Smooth muscle cell (in vitro differentiated cells): Measurements from ENCODE around the gene SELL. TPM values are rescaled to one million over a fixed set of nuclear protein-coding genes. Genes with fewer than 3 reads are reported as not detected.
"Not testable (repeated sequence)": the region's sequence is repeated elsewhere in the genome, so short reads cannot be mapped to it uniquely, and the experiment has no call there.

Experiments
- DNase-seq: peaks from one replicate; lab custom pipeline; 2025; ENCODE audit not compliant: unreplicated experiment; lab: John Stamatoyannopoulos, UW
- H2AFZ ChIP-seq: fragments of 200-600 bp; sonication (generic); 2 replicates; pipeline ENCODE4 v1.6.0; 2016; ENCODE audit warnings: antibody characterized with exemption, low read depth, mild to moderate bottlenecking
- H3F3A ChIP-seq: fragments of 200-600 bp; sonication (generic); 2 replicates; pipeline ENCODE4 v1.6.0; 2017; ENCODE audit warnings: antibody characterized with exemption, low read depth
- H3K27ac ChIP-seq: fragments of 200-600 bp; sonication (generic); 2 replicates; pipeline ENCODE4 v1.5.1; 2016; ENCODE audit warnings: low read depth, mild to moderate bottlenecking
- H3K27me3 ChIP-seq: fragments of 200-600 bp; sonication (generic); 2 replicates; pipeline ENCODE4 v1.6.1; 2016; ENCODE audit warnings: low read depth, mild to moderate bottlenecking
- H3K36me3 ChIP-seq: fragments of 200-600 bp; sonication (generic); 2 replicates; pipeline ENCODE4 v1.5.1; 2016; ENCODE audit warnings: low read depth
- H3K4me1 ChIP-seq: fragments of 200-600 bp; sonication (generic); 2 replicates; pipeline ENCODE4 v1.5.1; 2016; ENCODE audit warnings: low read depth
- H3K4me2 ChIP-seq: fragments of 200-600 bp; sonication (generic); 2 replicates; pipeline ENCODE4 v1.6.0; 2016; ENCODE audit warnings: mild to moderate bottlenecking
- H3K4me3 ChIP-seq: fragments of 200-600 bp; sonication (generic); 2 replicates; pipeline ENCODE4 v1.5.1; 2016; ENCODE audit warnings: mild to moderate bottlenecking
- H3K79me2 ChIP-seq: fragments of 200-600 bp; sonication (generic); 2 replicates; pipeline ENCODE4 v1.6.0; 2016; ENCODE audit warnings: low read depth, mild to moderate bottlenecking
- H3K9ac ChIP-seq: fragments of 200-600 bp; sonication (generic); 2 replicates; pipeline ENCODE4 v1.6.0; 2016; ENCODE audit warnings: low read depth
- H3K9me3 ChIP-seq: fragments of 200-600 bp; sonication (generic); replicated peaks from 2 replicates; pipeline ENCODE4 v1.5.1; 2016; ENCODE audit warnings: low read depth
- H4K20me1 ChIP-seq: fragments of 200-600 bp; sonication (generic); 2 replicates; pipeline ENCODE4 v1.6.0; 2016; ENCODE audit warnings: low read depth
- WGBS: methylation state at CpG from one replicate; pipeline ENCODE4 v1.1.7; 2016; ENCODE audit warnings: low lambda C conversion rate; 5-methylcytosine and 5-hydroxymethylcytosine counted together
- polyA plus RNA-seq: library from polyadenylated mRNA; unstranded; fragments of >200 nt; fragmentation: Nextera tagmentation; extraction: Ambion mirVana; gene quantifications from 2 replicates; pipeline ENCODE4 v1.2.1, GENCODE V29; 2016
- total RNA-seq: library from RNA; depleted of rRNA; stranded (reverse); fragments of >200 nt; gene quantifications from 2 replicates; pipeline ENCODE4 v1.2.3, GENCODE V29; 2014
- TF ChIP-seq, protein P1 (sequence below): fragments of 200-600 bp; sonication (generic); IDR thresholded peaks from 2 replicates; pipeline ENCODE4 v1.5.1; 2017; ENCODE audit warnings: borderline replicate concordance, mild to moderate bottlenecking, antibody characterized with exemption; ENCODE audit not compliant: insufficient read depth, poor library complexity, severe bottlenecking

The SELL gene
- total and polyA plus RNA-seq, 2 experiments from 2014 or later = 0.41 to 1.4 TPM

DNA sequence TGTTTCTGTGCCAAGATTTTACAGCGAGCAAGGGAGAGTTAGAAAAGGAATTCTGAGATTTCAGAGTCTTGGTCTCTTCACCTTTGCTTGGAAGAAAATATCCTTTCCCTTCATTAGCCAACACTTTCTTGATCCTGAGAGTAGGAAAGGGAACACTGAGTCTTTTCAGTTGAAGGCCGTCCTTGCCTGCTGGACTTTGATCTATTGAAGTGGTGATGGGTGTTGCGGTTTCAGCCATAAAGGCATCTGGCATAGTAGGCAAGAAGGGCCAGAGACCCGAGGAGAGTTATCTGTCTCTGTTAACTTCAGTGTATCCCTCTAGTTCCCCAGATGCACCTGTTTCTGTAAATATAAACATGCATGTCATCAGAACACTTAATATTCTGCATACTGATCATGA is 12.7 kb upstream of the SELL start:
- Histone ChIP-seq H3K79me2 (no peaks in the 10 kb centered on the region), H3K27ac (no peak overlapping the region), H3K36me3 (no peaks in the 10 kb centered on the region), H3K9me3 (no peaks in the 10 kb centered on the region), H3K4me3 (no peak overlapping the region), H2AFZ (no peak overlapping the region), H3K4me2 (no peak overlapping the region), H3K27me3 (no peaks in the 10 kb centered on the region), H3K4me1 (no peaks in the 10 kb centered on the region), H3K9ac (no peak overlapping the region), H3F3A (no peaks in the 10 kb centered on the region), H4K20me1 (no peaks in the 10 kb centered on the region)
- DNase-seq = no peak
- WGBS = 57% methylated on average over 4 of the region's 4 CpGs
- TF ChIP-seq, protein P1, sequence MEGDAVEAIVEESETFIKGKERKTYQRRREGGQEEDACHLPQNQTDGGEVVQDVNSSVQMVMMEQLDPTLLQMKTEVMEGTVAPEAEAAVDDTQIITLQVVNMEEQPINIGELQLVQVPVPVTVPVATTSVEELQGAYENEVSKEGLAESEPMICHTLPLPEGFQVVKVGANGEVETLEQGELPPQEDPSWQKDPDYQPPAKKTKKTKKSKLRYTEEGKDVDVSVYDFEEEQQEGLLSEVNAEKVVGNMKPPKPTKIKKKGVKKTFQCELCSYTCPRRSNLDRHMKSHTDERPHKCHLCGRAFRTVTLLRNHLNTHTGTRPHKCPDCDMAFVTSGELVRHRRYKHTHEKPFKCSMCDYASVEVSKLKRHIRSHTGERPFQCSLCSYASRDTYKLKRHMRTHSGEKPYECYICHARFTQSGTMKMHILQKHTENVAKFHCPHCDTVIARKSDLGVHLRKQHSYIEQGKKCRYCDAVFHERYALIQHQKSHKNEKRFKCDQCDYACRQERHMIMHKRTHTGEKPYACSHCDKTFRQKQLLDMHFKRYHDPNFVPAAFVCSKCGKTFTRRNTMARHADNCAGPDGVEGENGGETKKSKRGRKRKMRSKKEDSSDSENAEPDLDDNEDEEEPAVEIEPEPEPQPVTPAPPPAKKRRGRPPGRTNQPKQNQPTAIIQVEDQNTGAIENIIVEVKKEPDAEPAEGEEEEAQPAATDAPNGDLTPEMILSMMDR = no peak

DNA sequence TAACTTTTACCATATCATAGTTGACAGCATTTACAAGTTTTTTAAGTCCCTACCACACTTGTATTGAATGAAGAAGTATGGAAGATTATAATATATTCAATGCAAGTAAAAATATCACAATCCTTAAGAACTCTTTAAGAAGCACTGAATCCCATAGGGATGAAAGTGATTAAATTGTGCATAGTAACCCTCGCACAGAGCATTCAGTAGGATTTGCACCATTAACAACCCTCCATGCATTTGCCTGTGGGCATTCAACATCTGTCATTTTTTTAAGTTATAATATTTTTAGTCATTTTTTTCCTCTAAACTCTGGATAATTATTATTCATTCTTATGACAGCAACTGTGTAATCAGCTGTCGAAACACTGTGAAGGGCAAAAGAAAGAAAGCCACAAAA is 12.3 kb upstream of the SELL start:
- WGBS = 62% methylated on average over 2 of the region's 2 CpGs
- Histone ChIP-seq H3K4me2 (no peak overlapping the region), H3K4me1 (no peaks in the 10 kb centered on the region), H2AFZ (peak overlapping the region; percentile 52), H3K27ac (no peak overlapping the region), H3K4me3 (no peak overlapping the region), H3K27me3 (no peaks in the 10 kb centered on the region), H4K20me1 (no peaks in the 10 kb centered on the region), H3F3A (no peaks in the 10 kb centered on the region), H3K36me3 (no peaks in the 10 kb centered on the region), H3K9ac (no peak overlapping the region), H3K79me2 (no peaks in the 10 kb centered on the region), H3K9me3 (no peaks in the 10 kb centered on the region)
- TF ChIP-seq, protein P1 = no peak
- DNase-seq = no peak

DNA sequence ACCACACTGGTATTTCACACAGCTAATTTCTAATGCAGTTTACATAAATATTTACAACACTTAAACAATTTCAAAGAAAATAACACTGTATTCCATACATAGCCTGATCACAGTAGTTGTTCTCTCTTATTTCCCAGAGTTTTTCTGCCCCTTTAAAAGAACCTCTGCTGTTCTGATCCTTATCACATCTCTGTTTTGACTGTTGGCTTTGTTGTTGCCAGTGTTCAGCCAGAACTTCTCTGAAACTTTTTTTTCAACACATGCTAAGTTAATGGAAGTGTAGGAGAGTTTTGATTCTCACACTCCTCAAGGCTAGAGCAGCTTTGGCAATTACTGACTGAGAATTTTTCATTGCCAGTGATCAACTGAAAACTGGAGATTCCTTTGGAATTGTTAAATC is 11.4 kb upstream of the SELL start:
- H3K79me2 ChIP-seq = no peaks in the 10 kb centered on the region
- no peaks in the 10 kb centered on the region for H3K27me3 ChIP-seq
- no peak overlapping the region for H3K4me3 ChIP-seq
- H3K4me1 ChIP-seq = no peaks in the 10 kb centered on the region
- H3K9ac ChIP-seq = no peak overlapping the region
- TF ChIP-seq, protein P1 = no peak
- peak overlapping the region; percentile 17 for H3K4me2 ChIP-seq
- no peaks in the 10 kb centered on the region for H3K36me3 ChIP-seq
- no peaks in the 10 kb centered on the region for H3K9me3 ChIP-seq
- H2AFZ ChIP-seq = peak overlapping the region; percentile 52
- no peaks in the 10 kb centered on the region for H4K20me1 ChIP-seq
- H3F3A ChIP-seq = no peaks in the 10 kb centered on the region
- no peak for DNase-seq
- no peak overlapping the region for H3K27ac ChIP-seq

DNA sequence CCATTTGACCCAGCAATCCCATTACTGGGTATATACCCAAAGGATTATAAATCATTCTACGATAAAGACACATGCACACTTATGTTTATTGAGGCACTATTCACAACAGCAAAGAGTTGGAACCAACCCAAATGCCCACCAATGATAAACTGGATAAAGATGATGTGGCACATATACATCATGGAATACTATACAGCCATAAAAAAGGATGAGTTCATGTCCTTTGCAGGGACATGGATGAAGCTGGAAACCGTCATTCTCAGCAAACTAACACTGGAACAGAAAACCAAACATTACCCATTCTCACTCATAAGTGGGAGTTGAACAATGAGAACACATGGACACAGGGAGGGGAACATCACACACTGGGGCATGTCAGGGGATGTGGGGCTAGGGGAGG is 3.7 kb upstream of the SELL start:
- H3K4me2 ChIP-seq, H4K20me1 ChIP-seq, H3K36me3 ChIP-seq, H3F3A ChIP-seq, H3K27ac ChIP-seq, H3K4me3 ChIP-seq, H3K79me2 ChIP-seq, H2AFZ ChIP-seq, H3K27me3 ChIP-seq, H3K4me1 ChIP-seq, DNase-seq, H3K9me3 ChIP-seq, H3K9ac ChIP-seq: not testable (repeated sequence)
- 90% methylated on average over 2 of the region's 2 CpGs for WGBS

DNA sequence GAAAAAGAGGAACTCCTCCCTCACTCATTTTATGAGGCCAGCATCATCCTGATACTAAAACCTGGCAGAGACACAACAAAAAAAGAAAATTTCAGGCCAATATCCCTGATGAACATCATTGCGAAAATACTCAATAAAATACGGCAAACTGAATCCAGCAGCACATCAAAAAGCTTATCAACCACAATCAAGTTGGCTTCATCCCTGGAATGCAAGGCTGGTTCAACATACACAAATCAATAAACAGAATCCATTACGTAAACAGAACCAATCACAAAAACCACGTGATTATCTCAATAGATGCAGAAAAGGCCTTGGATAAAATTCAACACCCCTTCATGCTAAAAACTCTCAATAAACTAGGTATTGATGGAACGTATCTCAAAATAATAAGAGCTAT is 1.7 kb upstream of the SELL start:
- H4K20me1 ChIP-seq, H3K27ac ChIP-seq, H2AFZ ChIP-seq, DNase-seq, H3K4me3 ChIP-seq, H3K4me1 ChIP-seq, H3K9me3 ChIP-seq, H3K79me2 ChIP-seq, H3K36me3 ChIP-seq, H3K27me3 ChIP-seq, H3K9ac ChIP-seq, H3F3A ChIP-seq, H3K4me2 ChIP-seq: not testable (repeated sequence)
- WGBS = 90% methylated on average over 5 of the region's 5 CpGs
